CD4-positive, alpha-beta T cell treated with Interleukin-1 beta for 1 hour (primary cell): ENCODE data around the gene ZNF628.

ENCODE experiments used
- DNase-seq, 2 donors: peaks; one replicate each; pipeline ENCODE4 v3.0.0-alpha.2; 2020 to 2022

ZNF628 gene

DNA sequence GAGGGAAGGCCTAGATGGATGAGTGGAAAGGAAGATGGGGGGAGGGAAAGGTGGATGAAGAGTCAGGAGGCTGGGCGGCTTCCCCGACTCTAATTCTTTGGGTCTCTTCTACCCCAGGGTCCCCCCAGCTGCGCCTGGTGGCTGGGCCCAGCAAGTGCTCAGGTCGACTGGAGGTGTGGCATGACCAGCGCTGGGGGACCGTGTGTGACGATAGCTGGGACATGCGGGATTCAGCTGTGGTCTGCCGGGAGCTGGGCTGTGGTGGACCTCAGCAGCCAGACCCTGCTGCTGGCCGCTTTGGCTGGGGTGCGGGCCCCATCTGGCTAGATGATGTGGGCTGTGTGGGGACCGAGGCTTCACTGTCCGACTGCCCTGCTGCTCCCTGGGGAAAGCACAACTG is 21.3 kb downstream of the ZNF628 start:
- DNase-seq = no peak

DNA sequence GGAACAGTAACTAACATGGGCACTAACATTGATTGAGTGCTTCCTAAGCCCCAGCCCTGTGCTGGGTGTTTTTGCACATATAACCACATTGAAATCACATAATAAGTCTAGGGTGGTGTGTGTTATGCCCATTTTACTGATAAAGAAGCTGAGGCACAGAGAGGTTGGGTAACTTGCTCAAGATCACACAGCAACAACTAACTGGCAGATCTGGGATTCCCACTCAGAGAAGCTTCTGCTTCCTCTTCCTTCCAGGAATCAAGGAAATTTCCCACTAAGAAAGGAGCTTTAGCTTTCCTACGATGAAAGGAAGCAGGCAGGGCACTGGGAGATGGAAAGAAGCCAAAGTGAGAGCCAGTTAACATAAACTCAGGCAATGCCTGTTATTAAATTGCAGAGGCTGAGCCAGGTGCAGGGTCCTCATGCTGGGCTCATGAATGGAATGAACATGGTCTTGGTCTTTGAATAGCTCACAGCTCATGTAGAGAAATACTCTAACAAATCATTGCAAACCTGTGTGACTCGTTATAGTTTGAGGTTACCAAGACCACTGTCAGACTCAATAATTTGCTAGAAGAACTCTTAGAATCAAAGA is 21.9 kb downstream of the ZNF628 start:
- DNase-seq = no peak

DNA sequence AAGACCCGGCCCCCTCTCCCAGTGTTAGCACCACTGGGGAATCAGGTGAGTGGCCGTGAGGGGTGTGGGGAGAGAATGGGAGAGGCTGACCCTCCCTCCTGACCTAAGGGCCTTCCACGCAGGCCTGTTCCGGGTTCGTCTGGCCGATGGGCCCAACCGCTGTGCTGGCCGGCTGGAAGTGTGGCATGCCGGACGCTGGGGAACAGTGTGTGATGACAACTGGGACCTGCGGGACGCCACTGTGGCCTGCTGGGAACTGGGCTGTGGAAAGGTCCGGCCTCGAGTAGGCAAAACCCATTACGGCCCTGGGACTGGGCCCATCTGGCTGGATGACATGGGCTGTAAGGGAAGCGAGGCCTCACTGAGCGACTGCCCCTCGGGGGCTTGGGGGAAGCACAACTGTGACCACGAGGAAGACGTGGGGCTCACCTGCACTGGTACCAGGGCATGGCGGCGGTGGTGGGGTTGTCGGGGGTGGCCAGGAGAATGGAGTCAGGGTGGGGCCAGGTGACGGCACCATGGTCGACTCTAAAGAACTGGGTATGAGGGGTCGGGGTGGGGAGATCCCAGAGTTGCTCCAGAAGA is 24.0 kb downstream of the ZNF628 start:
- no peak for DNase-seq

DNA sequence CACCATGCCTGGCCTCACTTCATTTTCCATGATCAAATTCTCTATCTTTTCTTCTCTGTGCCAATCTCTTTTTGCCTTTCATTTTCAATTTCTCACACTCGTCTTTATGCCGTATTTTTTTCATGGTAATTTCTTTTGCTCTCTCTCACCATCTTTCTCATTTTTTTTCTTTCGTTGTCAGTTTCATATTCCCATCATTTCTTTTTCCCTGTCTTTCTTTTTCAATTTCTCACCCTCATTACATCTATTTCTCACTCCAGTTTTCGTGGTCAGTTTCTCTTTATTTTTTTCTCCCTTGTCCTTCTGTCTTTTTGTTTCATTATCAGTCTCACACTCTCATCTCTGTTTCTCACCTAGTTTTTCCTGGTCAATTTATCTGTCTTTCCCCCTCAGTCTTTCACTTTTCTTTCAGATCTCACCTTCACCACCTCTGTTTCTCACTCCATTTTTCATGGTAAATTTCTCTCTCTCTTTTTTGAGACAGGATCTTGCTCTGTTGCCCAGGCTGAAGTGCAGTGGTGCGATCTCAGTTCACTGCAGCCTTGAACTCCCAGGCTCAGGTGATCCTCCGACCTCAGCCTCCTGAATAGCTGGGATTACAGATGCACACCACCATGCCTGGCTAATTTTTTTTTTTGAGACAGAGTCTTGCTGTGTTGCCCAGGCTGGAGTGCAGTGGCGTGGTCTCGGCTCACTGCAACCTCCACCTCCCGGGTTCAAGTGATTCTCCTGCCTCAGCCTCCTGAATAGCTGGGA is 26.0 kb downstream of the ZNF628 start:
- DNase-seq = no peak

DNA sequence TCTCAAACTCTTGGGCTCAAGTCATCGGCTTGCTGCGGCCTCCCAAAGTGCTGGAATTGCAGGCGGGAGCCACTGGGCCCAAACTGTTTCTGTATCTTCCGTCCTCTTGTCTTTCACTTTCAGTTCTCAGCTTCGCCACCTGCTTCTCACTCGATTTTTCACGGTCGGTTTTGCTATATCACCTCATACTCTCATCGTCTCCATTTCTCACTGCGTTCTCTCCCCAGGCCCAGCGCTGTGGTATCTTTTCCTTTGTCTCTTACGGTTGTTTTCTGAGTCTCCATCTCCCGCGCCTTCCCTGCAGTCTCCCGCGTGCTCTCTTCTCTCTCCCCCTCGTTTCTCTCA is 26.7 kb downstream of the ZNF628 start:
- no peak for DNase-seq

DNA sequence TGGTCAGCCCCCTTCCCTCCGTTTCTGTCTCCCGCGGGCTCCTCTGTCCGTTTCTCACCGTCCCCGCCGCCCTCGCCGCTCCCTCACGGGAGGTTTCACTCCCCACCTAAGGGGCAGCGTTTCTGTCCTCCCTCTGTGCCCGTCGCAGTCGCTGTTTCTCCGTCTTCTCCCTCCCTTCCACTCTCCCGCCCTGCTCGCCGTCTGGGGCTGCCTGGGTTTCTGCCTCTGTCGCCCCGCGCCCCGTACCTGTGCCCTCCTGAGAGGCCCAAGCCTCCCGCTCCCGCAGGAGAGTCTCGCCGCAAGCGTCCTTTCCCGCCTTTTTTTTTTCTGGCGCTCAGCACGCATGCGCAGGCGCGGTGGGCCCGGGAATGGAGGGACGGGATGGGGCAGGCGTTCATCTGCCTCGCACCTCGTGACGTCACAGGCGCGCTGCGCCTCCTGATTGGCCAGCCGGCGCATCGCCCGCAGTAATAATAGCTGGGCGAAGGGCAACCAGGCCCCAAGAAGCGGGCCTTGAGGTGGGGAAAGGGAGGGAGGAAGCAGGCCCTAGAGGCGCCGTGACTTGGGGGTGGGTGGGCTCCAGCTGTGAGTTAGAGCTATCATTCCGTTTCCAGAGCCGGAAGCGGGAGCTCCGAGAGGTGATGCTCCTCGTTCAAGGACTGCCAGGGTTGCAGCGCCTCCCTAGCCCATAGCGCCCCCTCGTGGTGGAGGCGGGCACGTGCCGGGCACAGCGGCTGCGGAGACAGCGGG is 27.3 kb downstream of the ZNF628 start:
- peak; percentile 92 to 93 for DNase-seq

DNA sequence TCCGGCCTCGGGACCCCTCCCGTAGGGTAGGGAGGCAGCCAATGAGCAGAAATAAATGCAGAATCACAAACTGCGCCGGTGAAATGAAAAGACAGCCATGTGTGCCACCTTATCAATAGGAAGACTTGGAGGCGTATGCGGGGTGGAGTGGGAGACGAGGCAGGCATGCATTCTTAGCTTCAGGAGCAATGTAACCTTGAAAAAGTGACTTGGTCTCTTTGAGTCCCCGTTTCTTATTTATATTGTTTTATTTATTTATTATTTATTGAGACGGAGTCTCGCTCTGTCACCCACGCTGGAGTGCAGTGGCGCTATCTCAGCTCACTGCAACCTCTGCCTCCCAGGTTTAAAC is 27.8 kb downstream of the ZNF628 start:
- no peak for DNase-seq

DNA sequence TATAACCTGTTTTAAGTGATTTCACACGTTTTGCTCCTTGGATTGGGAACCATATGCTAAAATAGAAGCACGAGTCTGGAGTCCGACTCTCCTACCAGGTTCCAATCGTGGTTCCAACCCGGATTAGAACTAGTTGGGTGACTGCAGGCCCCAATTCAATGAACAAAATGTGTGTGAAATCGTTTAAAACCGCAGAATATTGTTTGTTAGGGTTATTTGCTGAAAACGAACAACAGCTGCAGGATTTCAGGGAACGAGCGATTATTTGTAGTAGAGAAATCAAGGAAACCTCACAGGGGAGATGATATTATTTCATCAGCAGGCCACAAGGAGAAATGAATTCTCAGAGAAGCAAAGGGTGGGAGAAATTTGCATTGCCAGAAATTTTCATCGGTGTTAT is 28.6 kb downstream of the ZNF628 start:
- no peak for DNase-seq

DNA sequence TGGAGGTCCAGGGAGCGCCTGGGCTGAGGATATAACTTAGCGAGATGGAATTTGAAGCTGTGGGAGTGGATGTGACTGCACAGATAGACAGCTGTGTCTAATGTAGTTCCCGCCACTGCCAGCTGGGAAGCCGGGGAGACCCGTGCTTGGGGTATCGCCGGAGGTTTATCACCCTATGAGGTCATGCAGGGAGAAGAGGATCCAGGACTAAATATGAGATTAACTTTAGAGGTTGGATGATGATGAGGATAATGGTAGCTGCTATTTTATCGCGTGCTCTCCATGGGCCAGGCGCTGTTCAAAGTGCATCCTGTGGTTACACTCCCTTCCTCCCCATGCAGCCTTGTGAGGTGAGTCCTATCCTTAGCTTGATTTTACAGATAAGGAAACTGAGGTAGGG is 31.7 kb downstream of the ZNF628 start:
- DNase-seq = no peak

DNA sequence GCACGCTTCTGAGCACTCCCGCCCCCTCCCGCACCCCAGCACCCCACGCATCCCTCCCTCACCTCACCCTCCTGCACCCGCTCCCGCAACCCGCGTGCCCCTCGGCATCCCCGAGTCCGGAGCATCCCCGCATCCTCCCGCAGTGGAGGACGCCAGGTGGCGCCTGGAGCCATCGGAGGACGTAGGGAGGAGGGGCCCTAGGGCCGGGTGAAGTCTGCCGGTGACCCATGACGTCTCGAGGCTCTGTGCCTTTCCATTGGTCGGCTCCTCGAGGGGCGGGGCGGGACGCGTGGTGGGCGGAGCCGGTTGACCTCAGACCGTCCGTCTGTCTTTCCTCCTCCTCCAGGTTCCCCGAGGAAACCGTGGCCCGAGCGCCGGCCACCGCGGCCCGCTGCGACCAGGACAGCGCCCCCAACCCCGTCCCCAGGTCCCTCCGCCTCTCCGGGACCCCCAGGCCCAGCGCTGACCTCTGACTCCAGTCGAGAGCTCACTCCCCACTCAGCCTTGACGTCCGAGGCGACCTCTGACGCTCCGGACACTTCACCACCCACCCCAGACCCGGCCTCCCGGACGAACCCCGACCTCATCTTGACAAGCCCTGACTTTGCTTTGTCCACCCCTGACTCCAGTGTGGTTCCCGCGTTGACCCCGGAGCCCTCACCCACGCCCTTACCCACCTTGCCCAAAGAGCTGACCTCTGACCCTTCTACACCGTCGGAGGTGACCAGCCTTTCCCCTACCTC is 40.6 kb downstream of the ZNF628 start:
- peak; percentile 92 to 93 for DNase-seq

DNA sequence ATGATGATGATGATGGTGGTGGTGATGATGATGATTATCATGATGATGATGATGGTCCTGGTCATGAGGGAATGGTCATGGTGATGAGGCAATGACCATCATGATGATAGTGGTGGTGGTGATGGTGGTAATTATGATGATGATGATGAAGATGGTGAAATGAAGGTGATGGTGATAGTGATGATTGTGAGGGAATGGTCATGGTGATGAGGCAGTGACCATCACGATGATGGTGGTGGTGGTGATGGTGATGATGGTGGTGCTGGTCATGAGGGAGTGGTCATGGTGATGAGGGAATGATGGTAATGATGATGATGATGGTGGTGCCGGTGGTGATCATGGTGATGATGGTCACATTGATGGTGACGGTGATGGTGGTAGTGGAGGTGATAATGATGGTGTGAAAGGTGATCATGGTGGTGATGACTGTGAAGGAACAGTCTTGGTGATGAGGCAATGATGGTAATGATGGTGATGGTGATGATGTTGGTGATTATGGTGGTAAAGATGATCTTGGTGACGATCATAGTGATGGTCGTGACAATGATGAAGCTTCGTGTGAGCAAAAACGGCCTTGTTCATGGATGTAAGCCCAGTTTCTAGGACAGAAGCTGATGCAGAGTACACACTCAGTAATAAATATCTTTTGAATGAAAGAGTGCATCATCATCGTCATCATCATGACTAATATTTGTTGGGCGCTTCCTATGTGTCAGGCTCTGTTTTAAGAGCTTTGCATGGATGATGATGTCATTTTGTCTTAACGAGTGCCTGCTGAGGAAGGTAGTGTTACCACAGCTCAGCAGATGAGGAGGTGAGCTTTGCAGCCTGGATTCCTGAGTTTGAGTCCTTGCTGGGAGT is 43.3 kb downstream of the ZNF628 start:
- no peak for DNase-seq

DNA sequence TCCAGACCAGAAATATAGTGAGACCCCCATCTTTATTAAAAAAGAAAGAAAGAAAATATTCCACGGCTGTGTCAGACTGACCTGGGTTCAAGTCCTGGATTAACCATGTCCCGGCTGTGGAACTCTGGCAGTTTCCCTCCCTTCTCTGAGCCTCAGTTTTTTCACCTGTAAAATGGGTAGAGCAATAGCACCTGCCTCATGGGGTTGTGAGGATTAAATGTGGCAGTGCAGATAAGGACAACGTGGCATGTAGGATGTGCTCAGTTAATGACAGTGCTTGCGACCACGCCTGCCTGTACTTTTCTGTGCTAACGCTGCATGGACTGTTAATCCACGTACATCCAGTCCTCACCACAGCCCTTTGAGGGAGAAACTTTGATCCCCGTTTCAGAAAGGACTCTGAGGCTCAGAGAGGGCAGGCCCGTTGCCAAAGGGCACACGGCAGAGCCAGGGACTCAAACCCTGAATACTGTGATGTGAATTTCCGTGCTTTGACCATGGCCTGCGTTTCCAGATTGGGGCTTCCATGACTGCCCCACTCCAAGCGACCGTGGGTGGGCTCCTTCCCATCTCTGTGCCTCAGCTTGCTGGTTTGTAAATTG is 44.4 kb downstream of the ZNF628 start:
- DNase-seq = no peak

DNA sequence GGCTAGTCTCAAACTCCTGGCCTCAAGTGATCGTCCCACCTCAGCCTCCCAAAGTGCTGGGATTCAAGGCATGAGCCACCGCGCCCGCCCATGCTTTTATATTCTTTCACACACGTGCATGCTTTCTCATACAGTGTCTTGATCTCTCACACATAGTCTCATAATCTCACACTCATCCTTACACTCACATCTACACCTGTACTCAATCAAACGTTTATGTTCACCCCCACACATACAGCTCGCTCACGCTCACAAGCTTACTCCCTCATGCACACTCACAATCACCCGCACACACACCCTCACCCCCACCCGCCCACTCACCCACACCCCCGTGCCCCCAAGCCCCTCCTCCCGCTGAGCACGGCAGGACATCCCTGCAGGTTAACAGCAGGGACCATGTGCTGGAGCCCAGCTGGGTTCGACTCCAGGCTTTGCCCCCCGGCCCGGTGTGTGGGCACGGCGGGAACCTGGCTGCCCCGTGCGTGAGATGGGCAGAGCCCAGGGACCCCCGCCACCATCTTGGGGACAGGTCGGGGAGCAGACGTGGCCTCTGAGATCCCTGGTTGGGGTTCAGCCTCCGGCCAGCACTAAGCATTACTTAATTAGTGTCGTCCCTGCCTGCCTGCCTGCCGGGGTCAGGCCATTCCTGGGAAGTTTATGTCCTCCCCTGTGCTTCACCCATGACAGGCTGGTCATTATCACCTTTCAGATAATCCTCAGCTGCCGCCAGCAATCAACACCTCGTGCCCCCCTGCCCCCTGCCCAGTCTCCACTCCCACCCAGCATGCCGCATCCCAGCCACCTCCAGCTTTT is 49.1 kb downstream of the ZNF628 start:
- no peak for DNase-seq

DNA sequence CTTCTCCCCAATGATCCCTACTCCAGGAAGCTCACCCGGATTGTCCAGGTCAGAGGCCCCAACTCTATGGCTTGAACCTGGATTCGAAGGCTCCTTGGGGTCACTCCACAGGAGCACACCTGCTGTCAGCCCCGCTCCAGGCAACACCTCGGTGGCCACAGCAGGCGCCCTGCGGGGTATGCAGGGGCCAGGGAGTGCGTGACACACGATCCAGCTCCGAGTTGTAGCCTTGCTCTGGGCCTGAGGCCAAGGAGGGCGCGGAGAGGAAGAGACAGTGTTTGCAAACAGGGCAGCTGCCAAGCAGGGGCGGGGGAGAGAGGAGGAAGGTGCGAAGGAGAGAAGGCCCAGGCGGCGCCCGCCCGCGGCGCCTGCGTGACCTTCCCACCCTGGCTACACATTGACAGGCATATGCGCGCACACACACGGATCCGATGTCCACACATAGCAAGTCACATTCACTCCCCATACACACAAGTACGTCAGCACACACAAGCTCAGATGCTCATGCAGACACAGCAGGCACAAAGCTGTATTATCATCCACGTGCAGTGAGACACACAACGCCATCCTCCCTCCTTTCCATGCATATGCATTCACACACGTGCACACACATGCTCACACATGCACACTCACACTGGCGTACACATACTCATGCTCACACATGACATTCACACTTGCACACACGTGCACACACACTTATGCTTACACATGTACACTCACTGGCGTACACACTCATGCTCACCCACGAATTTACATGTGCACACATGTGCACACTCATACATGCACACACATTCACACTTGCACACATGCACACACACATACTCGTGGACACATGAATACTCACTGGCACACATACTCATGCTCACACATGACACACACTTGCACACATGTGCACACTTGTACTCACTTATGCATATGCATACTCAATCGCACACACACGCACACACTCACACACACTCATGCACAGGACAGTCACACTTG is 50.1 kb downstream of the ZNF628 start:
- no peak for DNase-seq

DNA sequence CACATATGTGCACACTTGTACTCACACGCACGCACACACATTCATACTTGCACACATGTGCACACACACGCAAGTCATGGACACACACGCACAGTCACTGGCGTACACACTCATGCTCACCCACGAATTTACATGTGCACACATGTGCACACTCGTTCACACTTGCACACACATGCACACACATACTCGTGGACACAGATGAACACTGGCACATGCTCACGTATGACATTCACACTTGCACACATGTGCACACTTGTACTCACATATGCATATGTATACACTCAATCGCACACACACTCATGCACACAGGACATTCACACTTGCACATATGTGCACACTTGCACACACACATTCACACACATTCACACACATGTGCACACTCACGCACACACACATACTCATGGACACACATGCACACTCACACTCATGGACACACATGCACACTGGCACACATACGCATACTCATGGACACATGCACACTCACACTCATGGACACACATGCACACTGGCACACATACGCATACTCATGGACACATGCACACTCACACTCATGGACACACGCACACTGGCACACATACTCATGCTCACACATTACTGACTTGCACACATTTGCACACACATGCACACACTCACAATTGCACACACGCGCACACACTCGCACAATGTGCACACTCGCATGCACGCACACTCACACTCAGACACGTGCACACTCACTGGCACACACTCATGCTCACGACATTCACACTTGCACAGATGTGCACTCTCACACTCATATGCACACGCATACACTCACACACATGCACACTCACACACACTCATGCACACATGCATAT is 51.0 kb downstream of the ZNF628 start:
- no peak for DNase-seq

DNA sequence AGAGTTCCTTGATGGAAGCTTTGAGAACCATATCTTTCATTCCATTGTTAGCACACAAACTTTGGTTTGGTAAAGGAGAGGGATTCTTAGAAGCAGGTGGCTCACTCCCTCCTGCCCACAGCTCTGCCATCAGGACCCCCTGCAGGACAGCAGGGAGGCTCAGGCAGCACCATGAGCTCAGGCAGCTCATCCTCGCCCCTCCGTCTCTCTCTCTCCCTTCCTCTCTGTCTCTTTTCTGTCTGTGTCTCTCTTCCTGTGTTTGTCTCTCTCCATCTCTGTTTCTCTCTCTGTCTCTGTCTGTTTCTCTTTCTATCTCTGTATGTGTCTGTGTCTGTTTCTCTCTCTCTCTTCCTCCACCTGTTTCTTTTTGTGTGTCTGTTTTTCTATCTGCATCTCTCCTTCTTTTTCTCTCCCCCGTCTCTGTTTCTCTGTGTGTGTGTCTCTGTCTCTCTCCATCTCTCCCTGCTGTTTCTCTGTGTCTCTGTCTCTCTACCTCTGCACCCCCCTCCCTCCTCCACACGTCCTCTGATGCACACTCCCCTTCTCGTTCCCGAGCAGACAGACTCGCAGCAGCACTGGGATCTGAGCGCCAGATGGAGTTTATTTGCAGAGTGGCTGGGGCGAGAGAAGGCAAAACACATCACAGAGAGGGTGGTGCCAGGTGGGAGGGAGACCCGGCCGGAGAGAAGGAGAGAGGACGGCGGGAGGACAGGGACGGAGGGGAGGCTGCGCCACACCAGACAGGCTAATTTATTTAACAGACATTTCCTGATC is 51.8 kb downstream of the ZNF628 start:
- no peak for DNase-seq

DNA sequence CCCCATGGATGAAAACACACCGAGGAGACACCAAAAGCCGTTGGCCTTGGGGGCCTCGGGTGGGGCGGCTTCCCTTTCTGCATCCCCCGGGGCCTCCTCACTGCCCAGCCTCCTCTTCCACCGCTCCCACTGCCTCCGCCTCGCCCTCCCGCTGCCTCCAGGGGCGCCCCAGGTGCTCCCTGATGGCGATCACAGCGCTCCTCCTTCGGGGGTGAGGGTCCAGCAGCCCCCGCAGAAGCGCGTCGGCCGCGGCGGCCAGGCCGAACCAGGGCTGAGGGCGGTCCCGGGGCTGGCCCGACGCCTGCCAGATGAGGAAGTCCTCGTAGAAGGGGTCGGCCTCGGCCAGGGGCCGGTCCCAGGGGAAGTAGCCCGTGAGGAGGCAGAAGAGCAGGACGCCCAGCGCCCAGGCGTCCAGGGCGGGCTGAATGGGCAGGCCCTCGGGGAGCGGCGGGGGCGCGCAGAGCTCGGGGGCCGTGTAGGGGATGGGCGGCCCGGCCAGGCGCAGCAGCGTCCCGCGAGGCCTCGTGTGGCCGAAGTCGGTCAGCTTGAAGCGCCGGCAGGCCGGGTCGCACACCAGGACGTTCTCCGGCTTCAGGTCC is 53.3 kb downstream of the ZNF628 start:
- DNase-seq = no peak
